GM21529 (cell line): ENCODE measurements around the gene ZCCHC2.

Experiments used
- ATAC-seq: cut with Tn5 transposase; IDR thresholded peaks from one replicate; pipeline ENCODE4 v1.9.1; 2021; ENCODE audit not compliant: unreplicated experiment

ZCCHC2 gene

GRCh38 chr18:62509779-62510178 is 13.0 kb upstream of the ZCCHC2 start:
- ATAC-seq, result no peak

- ATAC-seq, result no peak
These were observed 12.0 kb upstream of the ZCCHC2 start for GRCh38 chr18:62510789-62511188.

- no peak for ATAC-seq
These were observed 10.3 kb upstream of the ZCCHC2 start for GRCh38 chr18:62512532-62512931.

- no peak for ATAC-seq
These were observed 9.8 kb upstream of the ZCCHC2 start for GRCh38 chr18:62512996-62513395.

GRCh38 chr18:62514570-62514969 is 8.3 kb upstream of the ZCCHC2 start:
- no peak for ATAC-seq

GRCh38 chr18:62516242-62516641 is 6.6 kb upstream of the ZCCHC2 start:
- ATAC-seq, result no peak

- no peak for ATAC-seq
These were observed 4.1 kb upstream of the ZCCHC2 start for GRCh38 chr18:62518460-62519375.

- ATAC-seq, result no peak
These were observed 3.1 kb upstream of the ZCCHC2 start for GRCh38 chr18:62519684-62520083.

- ATAC-seq, result no peak
These were observed 1.7 kb upstream of the ZCCHC2 start for GRCh38 chr18:62521082-62521481.

GRCh38 chr18:62521593-62521992 is 1.2 kb upstream of the ZCCHC2 start:
- ATAC-seq, result no peak

- peak; percentile 4 for ATAC-seq
These were observed 684 bp upstream of the ZCCHC2 start for GRCh38 chr18:62522178-62522503.

GRCh38 chr18:62523255-62523588 is 397 bp downstream of the ZCCHC2 start:
- ATAC-seq, result no peak

GRCh38 chr18:62523631-62524439 is 1.0 kb downstream of the ZCCHC2 start:
- no peak for ATAC-seq

GRCh38 chr18:62524440-62525200 is 1.8 kb downstream of the ZCCHC2 start:
- ATAC-seq, result no peak

- no peak for ATAC-seq
These were observed 2.8 kb downstream of the ZCCHC2 start for GRCh38 chr18:62525608-62526007.

- peak; percentile 10 for ATAC-seq
These were observed 3.5 kb downstream of the ZCCHC2 start for GRCh38 chr18:62526098-62527025.

GRCh38 chr18:62529597-62529996 is 6.8 kb downstream of the ZCCHC2 start:
- ATAC-seq, result no peak

GRCh38 chr18:62531078-62531477 is 8.3 kb downstream of the ZCCHC2 start:
- no peak for ATAC-seq

- ATAC-seq, result no peak
These were observed 9.1 kb downstream of the ZCCHC2 start for GRCh38 chr18:62531931-62532330.

- no peak for ATAC-seq
These were observed 13.2 kb downstream of the ZCCHC2 start for GRCh38 chr18:62536005-62536404.
